ENCODE measurements around the gene CCNI2.

DNA sequence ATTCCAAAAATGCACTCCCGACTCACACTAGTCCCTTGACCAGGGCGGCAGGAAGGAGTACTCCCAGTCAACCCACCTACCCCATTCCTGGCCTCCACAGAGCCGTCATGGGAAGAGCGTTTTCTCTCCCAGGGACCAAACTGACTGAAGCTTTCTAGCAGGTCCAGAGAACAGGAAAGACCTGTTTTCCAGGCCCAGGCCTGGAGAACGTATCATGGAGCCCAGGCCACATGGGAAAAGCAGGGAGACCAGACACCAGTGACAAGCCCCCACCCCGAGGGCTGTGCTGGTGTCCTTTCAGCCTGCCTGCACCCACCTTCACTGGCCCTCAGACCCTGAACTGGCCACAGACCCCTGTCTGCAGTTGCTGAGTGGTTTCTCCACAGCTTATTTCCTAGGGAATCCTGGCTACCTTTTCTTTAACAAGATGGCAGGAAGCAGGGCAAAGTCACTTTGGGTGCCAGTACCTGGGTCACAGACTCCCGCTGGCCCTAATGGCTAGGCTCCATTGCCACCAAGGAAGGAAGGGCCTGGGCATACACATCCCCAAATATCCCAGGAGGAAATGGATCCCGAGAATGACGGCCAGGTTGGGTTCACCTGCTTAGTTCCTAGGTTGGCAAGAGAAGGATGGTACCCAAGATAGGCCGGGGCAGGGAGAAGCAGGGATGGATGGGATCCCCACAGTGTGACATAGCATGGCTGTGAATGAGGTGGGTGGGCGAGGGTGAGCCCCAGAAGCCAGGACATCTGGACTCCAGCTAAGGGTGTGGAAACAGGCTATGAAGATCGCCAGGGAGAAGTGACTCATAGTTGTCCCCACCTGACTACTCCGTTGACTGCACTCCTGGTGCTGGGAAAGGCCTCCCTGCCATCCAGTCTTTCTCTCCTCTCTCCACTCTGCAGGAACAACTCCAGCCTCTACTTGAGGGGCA, 12.2 kb downstream of the CCNI2 start:
- TF ChIP-seq RELA (IDR thresholded peaks at IDR 0.05; ENCODE audit: borderline replicate concordance, partially characterized antibody) (no peak), NFXL1 (IDR thresholded peaks at IDR 0.05; ENCODE audit: borderline replicate concordance) (no peak), YY1 (IDR thresholded peaks at IDR 0.05; ENCODE audit: low read depth, low read length) (no peak), STAT1 (conservative IDR thresholded peaks at IDR 0.05) (no peak), EGR1 (IDR thresholded peaks at IDR 0.05; ENCODE audit: borderline replicate concordance in 1 of 2, low read depth in 2 of 2, low read length in 2 of 2) (no peak), CEBPB (IDR thresholded peaks at IDR 0.05; ENCODE audit: borderline replicate concordance in 1 of 2, low read depth in 2 of 2, low read length in 2 of 2) (no peak), SP1 (IDR thresholded peaks at IDR 0.05; ENCODE audit: low read depth, low read length) (no peak), EZH2 (IDR thresholded peaks at IDR 0.05; ENCODE audit: borderline replicate concordance, control insufficient read depth, low read depth, low read length) (no peak), RCOR1 (conservative IDR thresholded peaks at IDR 0.05; ENCODE audit: low read depth, low read length) (no peak)
- TF ChIP-seq, protein P1, sequence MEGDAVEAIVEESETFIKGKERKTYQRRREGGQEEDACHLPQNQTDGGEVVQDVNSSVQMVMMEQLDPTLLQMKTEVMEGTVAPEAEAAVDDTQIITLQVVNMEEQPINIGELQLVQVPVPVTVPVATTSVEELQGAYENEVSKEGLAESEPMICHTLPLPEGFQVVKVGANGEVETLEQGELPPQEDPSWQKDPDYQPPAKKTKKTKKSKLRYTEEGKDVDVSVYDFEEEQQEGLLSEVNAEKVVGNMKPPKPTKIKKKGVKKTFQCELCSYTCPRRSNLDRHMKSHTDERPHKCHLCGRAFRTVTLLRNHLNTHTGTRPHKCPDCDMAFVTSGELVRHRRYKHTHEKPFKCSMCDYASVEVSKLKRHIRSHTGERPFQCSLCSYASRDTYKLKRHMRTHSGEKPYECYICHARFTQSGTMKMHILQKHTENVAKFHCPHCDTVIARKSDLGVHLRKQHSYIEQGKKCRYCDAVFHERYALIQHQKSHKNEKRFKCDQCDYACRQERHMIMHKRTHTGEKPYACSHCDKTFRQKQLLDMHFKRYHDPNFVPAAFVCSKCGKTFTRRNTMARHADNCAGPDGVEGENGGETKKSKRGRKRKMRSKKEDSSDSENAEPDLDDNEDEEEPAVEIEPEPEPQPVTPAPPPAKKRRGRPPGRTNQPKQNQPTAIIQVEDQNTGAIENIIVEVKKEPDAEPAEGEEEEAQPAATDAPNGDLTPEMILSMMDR (IDR thresholded peaks at IDR 0.05 in 2 of 3, conservative IDR thresholded peaks at IDR 0.05 in 1 of 3; ENCODE audit: control insufficient read depth in 2 of 3, extremely low read depth in 1 of 3, insufficient read depth in 1 of 3, low read depth in 3 of 3, low read length in 3 of 3): no peak
